ENCODE measurements around the gene DNAJC16. TPM values are rescaled to one million over a fixed set of nuclear protein-coding genes. Genes with fewer than 3 reads are reported as not detected.

DNAJC16 gene
- total RNA-seq, 2 experiments from 2014 or later = 9.1 to 16.8 TPM

DNA sequence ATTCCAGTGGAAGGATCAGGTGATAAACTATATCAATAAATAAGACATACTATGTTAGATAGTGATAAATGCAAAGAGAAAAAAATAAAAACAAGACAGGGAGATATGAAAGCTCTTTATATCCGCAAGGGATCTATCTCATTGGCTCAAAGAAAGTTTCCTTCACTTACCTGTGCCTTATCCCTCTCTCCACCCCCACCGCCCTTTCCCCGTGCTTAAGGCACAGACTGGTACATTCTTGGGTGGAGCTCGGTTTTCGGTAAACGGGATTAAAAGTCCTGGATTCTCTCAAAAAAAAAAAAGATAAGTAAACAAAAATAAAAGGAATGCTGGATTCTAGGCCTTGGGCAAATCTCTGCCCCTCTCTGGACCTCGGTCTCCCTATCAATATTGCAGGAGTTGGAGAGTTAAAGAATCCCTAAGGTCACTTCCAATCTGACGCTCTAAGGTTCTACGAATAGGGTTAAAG, 593 bp upstream of the DNAJC16 start:
- no peaks in the 10 kb centered on the region for H4K20me1 ChIP-seq (ENCODE audit: insufficient read depth, low read length)
- H3K27ac ChIP-seq (ENCODE audit: low read depth, low read length, poor library complexity, severe bottlenecking) = peak overlapping the region; percentile 62
- H3K4me2 ChIP-seq (ENCODE audit: low read length) = peak overlapping the region; percentile 99
- peak overlapping the region; percentile 83 for H3K4me3 ChIP-seq (ENCODE audit: low read depth, low read length, poor library complexity, severe bottlenecking)
- TF ChIP-seq EZH2phosphoT487 (IDR thresholded peaks at IDR 0.05; ENCODE audit: borderline replicate concordance, low read depth, low read length) = no peak
- TF ChIP-seq, protein P1, sequence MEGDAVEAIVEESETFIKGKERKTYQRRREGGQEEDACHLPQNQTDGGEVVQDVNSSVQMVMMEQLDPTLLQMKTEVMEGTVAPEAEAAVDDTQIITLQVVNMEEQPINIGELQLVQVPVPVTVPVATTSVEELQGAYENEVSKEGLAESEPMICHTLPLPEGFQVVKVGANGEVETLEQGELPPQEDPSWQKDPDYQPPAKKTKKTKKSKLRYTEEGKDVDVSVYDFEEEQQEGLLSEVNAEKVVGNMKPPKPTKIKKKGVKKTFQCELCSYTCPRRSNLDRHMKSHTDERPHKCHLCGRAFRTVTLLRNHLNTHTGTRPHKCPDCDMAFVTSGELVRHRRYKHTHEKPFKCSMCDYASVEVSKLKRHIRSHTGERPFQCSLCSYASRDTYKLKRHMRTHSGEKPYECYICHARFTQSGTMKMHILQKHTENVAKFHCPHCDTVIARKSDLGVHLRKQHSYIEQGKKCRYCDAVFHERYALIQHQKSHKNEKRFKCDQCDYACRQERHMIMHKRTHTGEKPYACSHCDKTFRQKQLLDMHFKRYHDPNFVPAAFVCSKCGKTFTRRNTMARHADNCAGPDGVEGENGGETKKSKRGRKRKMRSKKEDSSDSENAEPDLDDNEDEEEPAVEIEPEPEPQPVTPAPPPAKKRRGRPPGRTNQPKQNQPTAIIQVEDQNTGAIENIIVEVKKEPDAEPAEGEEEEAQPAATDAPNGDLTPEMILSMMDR (conservative IDR thresholded peaks at IDR 0.05; ENCODE audit: low read length) = peak; percentile 53; the same call in 1 of the 2 replicates
- no TSS peak for BruUV-seq (replicated peaks)
- intact Hi-C loops (cut with micrococcal nuclease; ENCODE audit: unreplicated experiment) = loop anchor here (1.0 to 2.0 kb wide), 4 partner anchors 53 to 215 kb away; partner anchors contain the start of gene DDI2
- POLR2A ChIA-PET = interaction anchor here (0.6 to 0.7 kb wide), 2 partner anchors 15 to 160 kb away, joined by 3 read pairs; no protein-coding TSS in a partner anchor
- H3K4me1 ChIP-seq (ENCODE audit: insufficient read depth, low read length, poor library complexity, severe bottlenecking) = peaks cover 22% of the 10 kb centered on the region
- H3K9me2 ChIP-seq (ENCODE audit: insufficient read depth, low read length) = no peaks in the 10 kb centered on the region
- peaks cover 4% of the 10 kb centered on the region; the same call in 1 of the 2 replicates for H3K36me3 ChIP-seq (ENCODE audit: insufficient read depth, low read length)
- peaks cover 21% of the 10 kb centered on the region; the same call in 1 of the 2 replicates for H3K79me2 ChIP-seq (ENCODE audit: insufficient read depth, low read depth, low read length)
- peak; percentile 15 for DNase-seq (ENCODE audit: low spot score)
- CTCF ChIA-PET (ENCODE audit: unreplicated experiment) = no interaction called here
- H2AFZ ChIP-seq (ENCODE audit: low read length) = peak overlapping the region; percentile 55; the same call in 1 of the 2 replicates
- H3K9me3 ChIP-seq (ENCODE audit: low read length) = no peaks in the 10 kb centered on the region

DNA sequence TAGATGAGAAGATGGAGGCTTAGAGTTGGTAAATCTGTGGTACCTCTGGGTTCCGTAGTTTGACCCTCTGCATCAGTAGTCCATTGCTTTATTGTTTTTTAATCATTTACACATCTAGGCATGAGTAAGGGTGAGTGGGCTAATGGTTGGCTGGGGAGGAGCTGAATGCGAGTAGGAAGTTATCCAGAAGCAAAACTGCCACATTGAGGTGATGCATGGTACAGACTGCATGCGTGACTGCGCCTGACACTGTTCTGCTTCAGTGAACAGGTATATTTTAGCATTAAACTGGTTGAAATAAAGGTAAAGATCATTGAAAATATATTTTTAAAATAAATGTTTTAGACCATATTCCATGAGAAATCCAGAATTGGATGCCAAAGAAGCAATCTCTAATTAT, 4.4 kb downstream of the DNAJC16 start:
- POLR2A ChIA-PET = no interaction called here
- H3K4me2 ChIP-seq (ENCODE audit: low read length) = no peak overlapping the region
- no peak overlapping the region for H3K27ac ChIP-seq (ENCODE audit: low read depth, low read length, poor library complexity, severe bottlenecking)
- no TSS peak for BruUV-seq (replicated peaks)
- H2AFZ ChIP-seq (ENCODE audit: low read length) = no peak overlapping the region
- H3K36me3 ChIP-seq (ENCODE audit: insufficient read depth, low read length) = peaks cover 43% of the 10 kb centered on the region
- DNase-seq (ENCODE audit: low spot score) = no peak
- H3K9me3 ChIP-seq (ENCODE audit: low read length) = no peaks in the 10 kb centered on the region
- H3K4me3 ChIP-seq (ENCODE audit: low read depth, low read length, poor library complexity, severe bottlenecking) = no peak overlapping the region
- H3K4me1 ChIP-seq (ENCODE audit: insufficient read depth, low read length, poor library complexity, severe bottlenecking) = peaks cover 7% of the 10 kb centered on the region
- H3K9me2 ChIP-seq (ENCODE audit: insufficient read depth, low read length) = no peaks in the 10 kb centered on the region
- intact Hi-C loops (cut with micrococcal nuclease; ENCODE audit: unreplicated experiment) = no loop called here
- H3K79me2 ChIP-seq (ENCODE audit: insufficient read depth, low read depth, low read length) = peaks cover 15% of the 10 kb centered on the region; the same call in 1 of the 2 replicates
- TF ChIP-seq, protein P1 (conservative IDR thresholded peaks at IDR 0.05; ENCODE audit: low read length) = no peak
- TF ChIP-seq EZH2phosphoT487 (IDR thresholded peaks at IDR 0.05; ENCODE audit: borderline replicate concordance, low read depth, low read length) = no peak
- H4K20me1 ChIP-seq (ENCODE audit: insufficient read depth, low read length) = no peaks in the 10 kb centered on the region
- CTCF ChIA-PET (ENCODE audit: unreplicated experiment) = no interaction called here

DNA sequence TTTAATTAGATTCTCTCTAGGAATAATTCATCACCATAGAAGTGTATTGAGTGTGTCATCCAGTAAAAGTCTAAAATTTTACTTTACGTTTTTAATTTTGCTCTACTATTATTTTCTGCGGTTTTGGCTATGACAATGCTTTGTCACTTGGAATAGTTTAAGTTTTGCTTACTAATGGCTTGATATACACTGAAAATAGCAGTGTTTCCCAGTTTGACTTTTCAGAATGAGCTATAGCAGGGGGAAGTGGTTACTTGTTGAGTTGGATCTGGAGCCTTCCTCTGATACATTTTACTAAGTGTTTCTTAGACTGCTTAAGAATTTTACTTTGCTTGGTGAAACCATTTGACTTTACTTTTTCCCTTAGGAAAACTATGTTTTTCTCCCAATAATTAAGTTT, 5.0 kb downstream of the DNAJC16 start:
- H4K20me1 ChIP-seq (ENCODE audit: insufficient read depth, low read length) = no peaks in the 10 kb centered on the region
- POLR2A ChIA-PET = interaction anchor here (0.6 kb wide), 1 partner anchor 75 kb away, joined by 4 read pairs; no protein-coding TSS in a partner anchor
- CTCF ChIA-PET (ENCODE audit: unreplicated experiment) = no interaction called here

More for the DNA sequence above, 5.0 kb downstream of the DNAJC16 start:
- Histone ChIP-seq H3K4me1 (ENCODE audit: insufficient read depth, low read length, poor library complexity, severe bottlenecking) (peaks cover 7% of the 10 kb centered on the region), H3K36me3 (ENCODE audit: insufficient read depth, low read length) (peaks cover 50% of the 10 kb centered on the region), H3K79me2 (ENCODE audit: insufficient read depth, low read depth, low read length) (peaks cover 15% of the 10 kb centered on the region; the same call in 1 of the 2 replicates), H3K4me2 (ENCODE audit: low read length) (no peak overlapping the region), H3K4me3 (ENCODE audit: low read depth, low read length, poor library complexity, severe bottlenecking) (no peak overlapping the region), H3K27ac (ENCODE audit: low read depth, low read length, poor library complexity, severe bottlenecking) (no peak overlapping the region), H3K9me3 (ENCODE audit: low read length) (no peaks in the 10 kb centered on the region), H3K9me2 (ENCODE audit: insufficient read depth, low read length) (no peaks in the 10 kb centered on the region), H2AFZ (ENCODE audit: low read length) (no peak overlapping the region)
- intact Hi-C loops (cut with micrococcal nuclease; ENCODE audit: unreplicated experiment) = no loop called here
- no peak for DNase-seq (ENCODE audit: low spot score)
- BruUV-seq (replicated peaks) = no TSS peak
- TF ChIP-seq, protein P1 (conservative IDR thresholded peaks at IDR 0.05; ENCODE audit: low read length) = no peak
- no peak for TF ChIP-seq EZH2phosphoT487 (IDR thresholded peaks at IDR 0.05; ENCODE audit: borderline replicate concordance, low read depth, low read length)

All from OCI-LY7 (cell line).